GM21576 (cell line): Measurements from ENCODE around the gene DRC3.

Source experiments
- ATAC-seq: cut with Tn5 transposase; IDR thresholded peaks from one replicate; pipeline ENCODE4 v1.9.1; 2021; ENCODE audit warnings: mild to moderate bottlenecking, moderate library complexity; ENCODE audit not compliant: unreplicated experiment

The DRC3 gene

DNA sequence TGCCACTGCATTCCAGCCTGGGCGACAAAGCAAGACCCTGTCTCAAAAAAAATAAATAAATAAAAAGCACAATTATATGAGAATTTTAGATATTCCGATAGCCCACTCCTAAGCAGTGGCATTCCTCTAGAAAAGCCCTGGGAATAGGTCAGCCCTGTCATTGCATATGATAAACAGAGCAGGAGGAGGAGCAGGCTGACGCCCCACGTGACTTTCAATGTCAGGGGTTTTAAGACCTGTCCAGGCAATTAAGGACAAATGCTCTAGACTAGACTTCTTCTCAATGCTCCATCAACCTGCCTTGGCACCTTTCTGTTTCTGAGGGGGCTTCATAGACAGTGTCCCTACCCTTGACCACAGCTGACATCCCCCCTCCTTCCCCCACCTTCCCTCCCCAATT, 8.0 kb upstream of the DRC3 start:
- ATAC-seq, result no peak

DNA sequence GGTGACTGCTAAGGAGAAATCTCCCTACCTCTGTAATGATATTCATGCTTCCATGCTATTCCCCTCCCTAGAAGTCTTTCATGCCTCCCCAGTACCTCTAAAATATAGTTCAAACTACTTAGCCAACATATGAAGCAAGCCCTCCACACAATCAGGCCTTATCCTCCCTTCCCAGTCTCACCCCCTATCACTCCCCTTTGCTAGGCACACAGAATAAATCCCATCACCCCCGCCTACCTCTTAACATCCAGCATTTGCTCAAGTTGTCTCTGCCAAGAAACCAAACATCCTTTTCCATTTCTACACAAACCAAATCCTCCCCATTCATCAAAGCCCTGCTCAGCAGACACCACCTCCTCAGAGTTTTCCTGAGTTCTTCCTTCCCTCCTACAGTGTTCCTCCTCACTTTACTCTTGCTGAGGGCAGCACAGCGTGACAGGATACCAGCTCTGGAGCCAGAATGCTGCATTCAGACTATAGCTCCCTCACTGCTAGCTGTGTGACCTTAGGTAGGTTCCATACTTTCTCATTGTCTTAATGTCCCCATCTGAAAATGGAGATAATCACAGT, 7.4 kb upstream of the DRC3 start:
- no peak for ATAC-seq

DNA sequence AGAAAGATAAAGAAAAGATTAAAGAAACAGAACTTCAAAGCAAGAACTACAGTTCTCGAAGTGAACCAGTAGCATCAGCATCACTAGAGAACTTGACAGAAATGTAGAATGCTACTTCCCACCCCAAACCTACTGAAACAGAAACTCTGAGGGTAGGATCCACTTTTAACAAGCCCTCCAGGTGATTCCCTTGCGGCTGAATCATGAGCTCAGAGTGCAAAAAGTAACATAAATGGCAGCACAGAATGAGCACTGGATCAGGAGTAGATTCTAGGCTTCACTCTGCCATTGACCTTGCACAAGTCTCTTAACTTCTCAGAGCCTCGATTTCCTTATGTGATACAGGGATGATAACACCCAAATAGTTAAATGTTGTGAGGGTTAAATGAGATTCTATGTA, 6.3 kb upstream of the DRC3 start:
- ATAC-seq, result no peak

DNA sequence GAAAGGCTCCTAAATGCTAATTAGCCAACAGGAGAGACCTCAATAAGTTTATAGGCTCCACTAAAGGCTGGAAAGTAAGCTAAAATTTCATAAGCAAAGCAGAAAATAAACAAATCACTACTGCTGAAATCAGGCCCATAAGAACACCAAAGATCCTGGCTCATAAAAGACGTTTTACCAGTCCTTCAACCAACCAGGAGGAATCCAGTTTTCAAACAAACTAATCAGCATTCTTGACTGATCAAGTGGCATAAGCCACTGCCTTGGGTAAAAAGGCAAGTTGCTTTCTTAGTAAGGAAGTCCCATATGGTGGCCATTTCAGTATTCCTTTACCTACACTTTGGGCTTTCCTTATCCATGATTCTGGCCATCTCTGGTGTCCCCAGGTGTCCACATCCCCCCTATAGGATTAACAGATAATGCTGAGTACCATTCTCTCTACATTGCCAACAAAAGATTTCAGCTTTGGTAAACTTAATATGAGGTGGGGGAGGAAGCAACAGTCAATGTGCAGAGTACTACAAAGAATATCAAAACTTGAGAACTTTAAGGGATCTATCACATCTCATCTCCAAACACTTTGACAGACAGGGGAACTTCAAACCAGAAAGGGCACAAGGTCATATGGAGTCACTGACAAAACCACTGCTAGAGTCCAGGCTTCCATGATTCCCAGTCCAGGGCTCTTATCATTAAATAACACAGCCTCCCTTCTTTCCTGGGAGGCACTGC, 1.8 kb upstream of the DRC3 start:
- no peak for ATAC-seq

DNA sequence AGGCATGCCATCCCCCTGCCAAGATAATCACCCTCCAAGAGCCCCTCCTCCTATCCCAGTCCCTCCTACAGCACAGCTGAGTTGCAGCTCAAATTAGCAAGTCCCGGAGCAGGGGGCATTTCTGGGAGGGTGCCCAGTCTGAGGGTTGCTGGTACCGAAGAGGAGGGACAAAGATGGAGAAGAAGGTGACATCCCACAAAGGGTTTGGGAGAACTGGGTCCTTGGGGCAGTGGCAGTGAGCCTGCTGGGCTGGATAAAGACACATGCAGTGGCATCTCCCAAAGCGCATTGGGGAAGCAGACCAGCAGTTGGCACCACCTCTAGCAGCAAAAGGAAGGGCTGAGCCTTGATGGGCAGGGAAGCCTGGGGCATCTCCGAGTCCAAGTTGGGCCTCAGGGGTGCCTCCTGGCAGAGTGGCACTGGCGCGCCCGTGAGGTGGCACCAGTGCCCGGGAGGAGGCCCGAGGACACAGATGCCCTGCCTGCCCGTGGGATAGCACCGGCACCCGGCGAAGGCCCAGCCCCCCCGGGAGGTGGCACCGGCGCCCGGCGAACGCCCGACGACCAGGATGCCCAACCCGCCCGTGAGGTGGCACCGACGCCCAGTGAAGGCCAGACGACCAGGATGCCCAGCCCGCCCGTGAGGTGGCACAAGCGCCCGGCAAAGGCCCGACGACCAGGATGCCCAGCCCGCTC, 1.1 kb upstream of the DRC3 start:
- ATAC-seq, result no peak

DNA sequence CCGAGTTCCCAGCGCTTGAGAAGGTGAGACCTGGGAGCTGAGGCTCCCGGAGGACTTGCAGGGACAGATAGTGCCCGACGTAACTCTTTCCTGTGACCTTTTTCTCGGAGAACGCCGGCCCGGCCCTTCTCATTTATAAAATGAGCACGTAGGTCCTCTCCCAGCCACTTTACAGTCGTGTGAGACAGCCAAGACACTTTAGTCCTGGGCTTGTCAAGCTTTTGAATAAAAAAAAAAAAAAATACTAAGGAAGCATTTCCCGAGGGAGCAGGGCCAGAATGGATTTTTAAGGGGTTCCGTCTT, 241 bp downstream of the DRC3 start:
- ATAC-seq, result no peak

DNA sequence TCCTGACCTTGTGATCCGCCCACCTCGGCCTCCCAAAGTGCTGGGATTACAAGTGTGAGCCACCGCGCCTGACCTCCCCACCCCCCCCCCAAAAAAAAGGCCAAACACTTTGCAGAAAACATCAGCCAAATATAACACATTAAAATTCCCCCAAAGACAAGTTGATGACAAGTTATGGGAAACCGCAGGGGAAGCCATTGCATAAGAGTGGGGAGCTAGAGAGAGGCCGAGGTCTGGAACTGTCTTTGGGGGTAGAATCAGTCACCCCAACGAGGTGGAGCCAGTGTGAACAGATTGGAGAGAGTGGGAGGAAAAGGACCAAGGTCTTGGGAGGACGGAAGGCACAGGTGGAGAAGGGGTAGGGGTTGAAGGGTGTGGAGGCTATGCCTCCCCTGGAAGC, 2.8 kb downstream of the DRC3 start:
- ATAC-seq, result no peak

DNA sequence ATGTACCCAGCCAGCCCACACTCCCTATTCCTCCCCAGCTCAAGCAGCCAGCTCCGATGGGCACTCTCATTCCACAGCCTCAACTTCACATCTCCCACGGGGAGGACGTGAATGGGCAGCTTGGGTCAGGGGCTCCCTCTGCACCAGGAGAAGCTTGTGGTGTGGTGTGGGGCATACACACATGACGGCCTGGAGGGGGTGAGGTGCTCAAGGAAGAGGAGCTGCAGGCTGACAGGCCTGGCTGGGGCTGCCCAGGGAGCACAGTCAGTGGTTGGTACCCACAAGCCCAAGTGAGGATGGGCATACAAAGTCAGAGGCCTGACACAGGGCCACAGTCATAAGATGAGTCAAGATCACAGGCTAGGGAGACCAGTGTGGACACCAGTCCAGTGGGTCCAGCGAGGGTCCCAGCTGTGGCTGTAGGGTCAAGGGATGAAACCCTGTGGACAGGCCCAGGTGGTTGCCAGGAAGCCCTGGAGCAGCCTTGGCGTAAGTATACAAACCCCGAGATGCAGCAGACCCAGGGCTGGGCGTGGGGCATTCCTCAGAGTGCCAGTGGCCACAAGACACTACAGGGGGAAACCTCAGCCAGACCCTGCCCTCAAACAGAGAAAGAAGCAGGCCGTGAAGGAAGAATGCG, 4.4 kb downstream of the DRC3 start:
- no peak for ATAC-seq

DNA sequence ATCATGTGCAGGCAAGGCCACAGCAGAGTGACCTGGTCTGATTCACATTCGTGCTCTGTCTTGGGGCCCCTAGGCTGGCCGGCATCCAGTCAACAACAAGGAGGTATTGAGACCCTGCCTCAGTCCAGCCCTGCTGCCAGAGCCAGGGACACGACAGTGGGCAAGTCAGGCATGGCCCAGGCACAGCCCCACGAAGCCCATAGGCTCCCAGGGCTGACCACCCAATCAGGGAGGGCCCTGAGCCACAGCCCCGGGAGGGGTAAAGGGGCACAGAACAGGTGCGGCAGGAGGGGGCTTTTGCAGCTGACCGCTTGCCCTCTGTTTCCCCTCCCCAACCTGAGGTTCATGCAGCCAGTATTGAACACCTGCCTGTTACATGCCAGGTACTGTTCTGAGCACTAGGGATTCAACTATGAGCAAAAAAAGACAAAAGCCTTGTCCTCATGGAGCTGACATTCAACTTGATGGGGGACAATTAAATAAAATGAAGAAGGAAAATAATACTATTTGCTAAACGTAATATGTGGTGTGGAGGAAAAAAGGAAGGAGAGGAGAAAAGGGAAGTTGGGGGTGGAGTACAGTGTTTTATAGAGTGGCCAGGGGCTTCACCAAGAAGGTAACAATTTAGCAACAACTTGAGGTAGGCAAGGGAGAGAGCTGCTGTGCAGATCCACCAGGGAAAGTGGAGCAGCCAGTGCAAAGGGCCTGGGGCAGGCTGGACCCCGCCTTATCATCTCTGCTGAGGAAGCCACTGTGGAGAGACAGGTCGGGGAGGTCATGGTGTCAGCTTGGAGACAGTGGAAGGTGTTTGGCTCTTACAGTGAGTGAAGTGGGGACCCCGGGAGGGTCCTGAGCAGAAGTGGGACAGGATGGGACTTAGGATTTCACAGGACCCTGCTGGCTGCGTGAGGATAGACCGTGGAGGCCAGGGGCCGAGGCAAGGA, 6.1 kb downstream of the DRC3 start:
- ATAC-seq, result no peak

DNA sequence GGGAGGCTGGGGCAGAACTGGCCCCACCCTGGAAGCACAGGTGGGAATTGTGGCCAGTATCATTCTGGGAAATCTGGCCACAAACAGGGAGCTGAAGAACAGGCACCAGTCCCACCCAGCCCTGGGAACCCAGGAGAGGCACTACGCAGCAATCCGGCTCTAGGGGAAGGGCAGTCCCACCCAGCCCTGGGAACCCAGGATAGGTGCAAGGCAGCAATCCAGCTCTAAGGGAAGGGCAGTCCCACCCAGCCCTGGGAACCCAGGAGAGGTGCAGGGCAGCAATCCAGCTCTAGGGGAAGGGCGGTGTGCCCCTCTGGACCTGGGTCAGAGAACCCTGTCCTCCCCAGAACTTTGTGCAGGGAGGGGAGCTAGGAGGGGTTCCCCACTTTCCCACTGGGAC, 7.1 kb downstream of the DRC3 start:
- no peak for ATAC-seq

DNA sequence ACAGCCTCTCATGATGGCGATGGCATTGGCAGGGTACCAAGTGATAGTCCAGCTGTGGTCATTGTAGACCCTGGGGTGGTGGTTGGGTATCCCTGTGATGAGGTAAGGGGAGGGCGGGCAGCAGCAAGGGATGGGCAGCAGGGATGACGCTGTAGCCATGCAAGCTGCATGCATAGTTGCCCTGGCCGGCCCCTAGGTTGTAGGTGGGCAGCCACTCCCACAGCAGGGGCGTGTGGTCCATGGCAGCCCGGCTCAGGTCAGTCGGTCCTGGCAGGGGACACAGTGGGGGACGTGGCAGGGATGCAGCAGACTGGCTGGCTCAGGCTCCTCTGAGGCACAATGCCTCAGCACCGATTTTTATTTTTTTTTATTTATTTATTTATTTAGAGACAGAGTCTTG, 8.7 kb downstream of the DRC3 start:
- ATAC-seq, result no peak

DNA sequence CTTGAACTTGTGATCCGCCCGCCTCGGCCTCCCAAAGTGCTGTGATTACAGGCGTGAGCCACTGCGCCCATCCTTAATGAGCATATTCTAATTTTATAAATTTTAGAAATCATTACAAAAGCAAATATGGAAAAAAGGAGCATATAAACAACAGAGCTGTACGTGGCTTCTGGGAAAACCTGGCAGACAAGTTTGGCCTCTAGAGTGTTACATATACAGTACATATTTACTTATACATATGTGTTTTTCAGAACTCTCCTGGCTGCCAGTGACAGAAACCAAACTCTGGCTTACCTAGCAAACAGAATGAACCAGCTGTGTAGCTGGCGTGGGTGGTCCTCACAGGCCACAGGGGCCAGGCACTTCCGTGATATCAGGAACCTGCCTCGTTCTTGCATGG, 10.1 kb downstream of the DRC3 start:
- no peak for ATAC-seq

DNA sequence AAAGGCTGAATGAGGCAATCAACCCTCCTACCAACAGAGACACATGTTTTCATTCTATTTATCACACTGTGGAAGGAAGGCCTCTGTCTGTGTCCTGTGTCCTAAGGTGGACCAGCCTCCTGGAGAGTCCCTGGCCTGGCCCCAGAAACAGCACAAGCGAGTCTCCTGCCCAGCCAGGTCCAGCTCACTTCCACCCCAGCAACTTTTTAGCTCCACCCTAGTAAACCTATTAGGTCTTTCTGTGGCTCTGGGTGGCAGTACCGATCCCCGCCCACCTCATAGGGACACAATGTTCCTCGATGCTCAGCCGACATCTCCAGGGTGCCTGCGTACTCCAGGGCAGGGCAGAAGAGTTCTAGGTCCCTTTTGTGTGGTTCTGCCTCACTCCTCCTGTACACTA, 10.7 kb downstream of the DRC3 start:
- no peak for ATAC-seq

DNA sequence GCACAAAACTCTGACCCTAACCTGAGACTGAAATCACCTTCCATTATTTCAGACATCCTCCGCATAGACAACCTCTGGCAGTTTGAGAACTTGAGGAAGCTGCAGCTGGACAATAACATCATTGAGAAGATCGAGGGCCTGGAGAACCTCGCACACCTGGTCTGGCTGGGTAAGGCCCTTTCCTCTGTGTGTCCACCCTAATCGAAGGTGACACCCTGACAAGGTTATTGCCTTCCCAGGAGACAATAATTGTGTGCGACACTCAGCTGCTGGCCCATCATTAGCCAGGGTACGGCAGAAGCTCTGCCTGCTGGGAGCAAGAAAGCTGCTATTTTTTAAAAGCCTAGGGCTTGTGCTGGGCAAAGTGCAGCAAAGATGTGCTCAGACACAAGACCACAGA, 11.1 kb downstream of the DRC3 start:
- no peak for ATAC-seq

DNA sequence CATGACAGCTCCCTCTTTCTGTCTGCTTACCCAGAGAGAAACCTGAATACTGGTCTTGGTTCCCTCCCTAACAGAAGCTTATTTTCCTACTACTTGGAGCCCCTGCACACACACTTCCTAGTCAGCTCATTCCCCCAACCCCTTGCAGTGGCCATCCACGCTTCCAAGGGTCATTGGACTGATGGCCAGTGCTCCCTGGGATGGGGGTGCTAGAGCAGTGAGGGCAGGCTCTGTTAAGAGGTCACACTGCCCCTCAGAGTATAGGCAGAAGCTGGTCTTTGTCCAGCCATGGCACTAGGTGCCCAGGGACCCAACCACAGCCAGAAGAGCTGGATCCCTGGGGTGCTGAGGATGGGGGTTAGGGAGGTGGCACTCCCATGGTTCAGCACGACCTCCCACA, 12.5 kb downstream of the DRC3 start:
- no peak for ATAC-seq

DNA sequence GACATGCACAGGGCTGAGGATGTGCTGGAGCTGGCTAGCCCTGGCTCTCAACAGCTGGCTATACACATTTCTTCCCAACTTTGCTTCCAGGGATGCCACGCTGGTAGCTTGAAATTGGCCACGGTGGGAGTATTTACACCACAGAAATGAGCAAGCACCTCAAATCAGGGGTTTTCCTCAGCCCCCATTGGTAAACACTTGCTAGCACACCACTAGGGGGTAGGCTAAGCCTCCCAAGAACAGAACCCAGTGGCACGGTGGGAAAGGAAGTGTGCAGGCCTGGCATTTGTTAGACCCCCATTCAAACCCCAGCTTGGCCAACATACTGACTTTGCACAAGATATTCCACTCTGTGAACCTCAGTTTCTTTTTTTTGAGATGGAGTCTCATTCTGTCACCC, 12.9 kb downstream of the DRC3 start:
- no peak for ATAC-seq

DNA sequence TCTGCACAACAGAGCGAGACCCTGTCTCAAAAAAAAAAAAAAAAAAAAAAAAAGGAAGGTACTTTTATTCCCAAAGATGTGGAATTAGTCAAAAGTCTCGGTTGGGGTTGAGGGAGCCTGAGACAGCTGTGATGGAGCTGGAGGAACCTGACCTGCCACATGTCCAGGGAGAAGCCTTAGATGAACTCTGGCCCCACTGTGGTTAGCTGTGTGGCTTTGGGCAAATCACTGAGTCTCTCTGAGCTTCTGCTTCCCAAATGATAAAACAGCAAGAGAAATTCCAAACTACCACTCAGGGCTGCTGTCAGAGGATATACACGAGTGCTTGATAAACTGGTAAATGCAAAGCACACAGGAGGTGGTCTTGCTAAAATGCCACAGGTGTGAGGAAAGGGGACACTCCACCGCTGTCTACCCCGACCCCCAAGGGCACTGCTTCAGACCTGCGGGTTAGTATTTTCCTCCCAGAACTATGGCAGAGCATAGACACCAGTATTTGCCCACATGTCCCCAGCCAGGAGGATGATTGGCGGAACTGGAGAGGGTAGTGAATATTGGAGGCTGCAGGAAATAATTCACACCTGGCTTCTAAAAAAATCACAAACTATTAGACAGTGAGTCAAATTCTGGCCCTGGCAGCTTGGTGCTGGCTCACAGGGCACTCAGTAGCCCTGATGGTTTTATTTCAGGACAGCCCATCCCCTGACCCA, 14.7 kb downstream of the DRC3 start:
- ATAC-seq, result no peak

DNA sequence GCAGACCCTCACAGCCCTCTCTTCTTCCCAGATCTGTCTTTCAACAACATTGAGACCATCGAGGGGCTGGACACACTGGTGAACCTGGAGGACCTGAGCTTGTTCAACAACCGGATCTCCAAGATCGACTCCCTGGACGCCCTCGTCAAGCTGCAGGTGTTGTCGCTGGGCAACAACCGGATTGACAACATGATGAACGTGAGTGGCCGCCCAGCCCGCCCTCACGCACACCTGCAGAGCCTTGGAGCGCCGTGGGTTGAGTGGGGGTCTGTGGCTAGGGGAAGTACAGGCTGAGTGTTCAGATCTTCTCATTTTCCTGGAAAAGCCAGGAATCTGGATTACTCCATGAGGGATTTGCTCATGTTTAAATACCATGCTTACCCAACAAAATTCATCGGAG, 15.2 kb downstream of the DRC3 start:
- ATAC-seq, result no peak

DNA sequence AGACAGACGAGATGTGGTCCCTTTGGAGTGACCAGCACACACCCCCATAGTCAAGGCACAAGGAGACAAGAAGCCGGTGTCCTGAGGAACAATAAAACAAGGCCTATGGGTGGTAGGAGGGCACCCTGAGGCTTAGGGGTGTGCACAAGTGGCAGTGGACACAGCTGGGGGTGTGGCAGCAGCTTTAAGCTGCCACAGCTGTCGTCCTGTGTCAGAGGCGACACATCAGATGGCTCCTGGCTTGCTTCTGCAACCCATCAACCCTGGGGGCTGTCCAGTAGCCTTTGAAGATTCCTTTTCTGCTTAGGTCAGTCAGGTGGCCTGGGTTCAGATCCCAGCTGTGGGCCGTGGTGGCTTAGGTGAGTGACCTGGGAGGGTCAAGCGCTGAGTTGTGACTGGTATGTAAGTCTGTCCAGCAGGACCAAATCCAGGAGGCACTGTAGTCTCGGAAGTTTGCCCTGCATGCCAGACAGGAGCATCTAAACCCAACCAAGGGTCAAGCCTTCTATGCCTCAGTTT, 15.8 kb downstream of the DRC3 start:
- no peak for ATAC-seq

DNA sequence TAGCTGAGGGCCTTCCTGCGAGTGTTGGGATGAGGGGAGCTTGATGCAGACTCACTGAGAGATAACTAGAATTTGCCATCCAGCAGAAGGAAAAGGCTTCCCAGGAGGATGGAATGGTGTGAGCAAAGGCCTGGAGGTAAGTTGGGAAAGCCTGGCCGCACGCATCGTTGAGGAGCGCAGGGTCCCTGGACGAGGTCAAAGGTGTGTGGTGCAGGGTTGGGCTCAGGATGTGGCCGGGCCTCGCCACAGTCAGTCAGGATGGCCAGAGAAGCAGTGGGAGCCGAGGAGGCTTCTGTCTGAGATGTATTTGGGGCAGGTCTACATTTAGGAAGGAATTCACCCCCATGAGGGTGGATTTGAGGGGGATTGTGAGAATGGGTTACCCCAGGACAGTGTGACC, 16.4 kb downstream of the DRC3 start:
- ATAC-seq, result no peak
